Lower leg skin (tissue), 4 donors: ENCODE data around the gene LMO1. TPM values are rescaled to one million over a fixed set of nuclear protein-coding genes. Genes with fewer than 3 reads are reported as not detected.
A peak's percentile ranks its signal among the peaks of the same experiment; 100 is the strongest.

ENCODE experiments used
- DNase-seq, 2 donors: peaks; one replicate each; pipeline ENCODE4 v3.0.0-alpha.2; 2019; ENCODE audit warnings: low spot score in 2 of 2
- H3K4me3 ChIP-seq: fragments of 200-600 bp; sonication (generic); 2 replicates; pipeline ENCODE4 v1.5.1; 2017; ENCODE audit warnings: mild to moderate bottlenecking, low read depth; ENCODE audit not compliant: poor library complexity, severe bottlenecking
- CTCF ChIP-seq, 3 donors: fragments of 450-650 bp; IDR thresholded peaks; one replicate each; pipeline ENCODE4 v1.5.1; 2016; ENCODE audit warnings: antibody characterized with exemption in 3 of 3, mild to moderate bottlenecking in 3 of 3, moderate library complexity in 2 of 3
- POLR2A ChIP-seq, 2 donors: fragments of 450-650 bp; IDR thresholded peaks; one replicate each; pipeline ENCODE4 v1.6.1; 2016 to 2017; ENCODE audit warnings: antibody characterized with exemption in 2 of 2, mild to moderate bottlenecking in 1 of 2, moderate library complexity in 1 of 2
- WGBS, 2 donors: methylation state at CpG; one replicate each; pipeline ENCODE4 v1.1.5; 2018; 5-methylcytosine and 5-hydroxymethylcytosine counted together
- intact Hi-C: fragments of 100-400 bp; cut with DNase I; formaldehyde crosslinking; loops from one replicate; pipeline ENCODE4 v1.15.0; 2023; ENCODE audit warnings: low total_unique reads
- total RNA-seq, 4 donors: library from RNA; depleted of rRNA; stranded (reverse); fragments of >200 nt; gene quantifications; one replicate each; pipeline ENCODE4 v1.1.0, GENCODE V29; 2016

The LMO1 gene
- total RNA-seq, 4 donors from 2014 or later = 7.0 to 19.3 (median 8.4) TPM

- peak; percentile 9 to 66 for DNase-seq
- intact Hi-C loops = no loop called here
- TF ChIP-seq CTCF (IDR thresholded peaks at IDR 0.05) = no peak
- TF ChIP-seq POLR2A (IDR thresholded peaks at IDR 0.05) = no peak
- 87 to 88% methylated on average over 10 to 11 of the region's 11 CpGs for WGBS, 2 donors
- no peak overlapping the region for H3K4me3 ChIP-seq
Observed at GRCh38 chr11:8291421-8292350, 28.0 kb upstream of the LMO1 start.

GRCh38 chr11:8290081-8290810, 26.6 kb upstream of the LMO1 start:
- WGBS, 2 donors = 81 to 90% methylated on average over 8 of the region's 8 CpGs
- H3K4me3 ChIP-seq = no peak overlapping the region
- intact Hi-C loops = no loop called here
- peak; percentile 11 to 60 for DNase-seq
- TF ChIP-seq POLR2A (IDR thresholded peaks at IDR 0.05) (no peak), CTCF (IDR thresholded peaks at IDR 0.05) (no peak)

- TF ChIP-seq POLR2A (IDR thresholded peaks at IDR 0.05) = no peak
- TF ChIP-seq CTCF (IDR thresholded peaks at IDR 0.05) = no peak
- H3K4me3 ChIP-seq = no peak overlapping the region
- WGBS, 2 donors = 54 to 66% methylated on average over 3 of the region's 3 CpGs
- intact Hi-C loops = no loop called here
- peak; percentile 9 to 50 for DNase-seq
Observed at GRCh38 chr11:8289492-8289918, 25.8 kb upstream of the LMO1 start.

- no peak overlapping the region for H3K4me3 ChIP-seq
- intact Hi-C loops = no loop called here
- TF ChIP-seq POLR2A (IDR thresholded peaks at IDR 0.05) (no peak), CTCF (IDR thresholded peaks at IDR 0.05) (no peak)
- 75 to 90% methylated on average over 13 of the region's 13 CpGs for WGBS, 2 donors
- peak; percentile 9 to 63 for DNase-seq
Observed at GRCh38 chr11:8288824-8289491, 25.3 kb upstream of the LMO1 start.

GRCh38 chr11:8288166-8288772, 24.6 kb upstream of the LMO1 start:
- peak; percentile 16 to 70 for DNase-seq
- no peak overlapping the region for H3K4me3 ChIP-seq
- TF ChIP-seq POLR2A (IDR thresholded peaks at IDR 0.05) (no peak), CTCF (IDR thresholded peaks at IDR 0.05) (no peak)
- WGBS, 2 donors = 57 to 70% methylated on average over 2 to 3 of the region's 3 CpGs
- intact Hi-C loops = no loop called here
